Measurements from ENCODE around the gene ENAH.
"Not testable (repeated sequence)": the region's sequence is repeated elsewhere in the genome, so short reads cannot be mapped to it uniquely, and the experiment has no call there.

ENAH gene

DNA sequence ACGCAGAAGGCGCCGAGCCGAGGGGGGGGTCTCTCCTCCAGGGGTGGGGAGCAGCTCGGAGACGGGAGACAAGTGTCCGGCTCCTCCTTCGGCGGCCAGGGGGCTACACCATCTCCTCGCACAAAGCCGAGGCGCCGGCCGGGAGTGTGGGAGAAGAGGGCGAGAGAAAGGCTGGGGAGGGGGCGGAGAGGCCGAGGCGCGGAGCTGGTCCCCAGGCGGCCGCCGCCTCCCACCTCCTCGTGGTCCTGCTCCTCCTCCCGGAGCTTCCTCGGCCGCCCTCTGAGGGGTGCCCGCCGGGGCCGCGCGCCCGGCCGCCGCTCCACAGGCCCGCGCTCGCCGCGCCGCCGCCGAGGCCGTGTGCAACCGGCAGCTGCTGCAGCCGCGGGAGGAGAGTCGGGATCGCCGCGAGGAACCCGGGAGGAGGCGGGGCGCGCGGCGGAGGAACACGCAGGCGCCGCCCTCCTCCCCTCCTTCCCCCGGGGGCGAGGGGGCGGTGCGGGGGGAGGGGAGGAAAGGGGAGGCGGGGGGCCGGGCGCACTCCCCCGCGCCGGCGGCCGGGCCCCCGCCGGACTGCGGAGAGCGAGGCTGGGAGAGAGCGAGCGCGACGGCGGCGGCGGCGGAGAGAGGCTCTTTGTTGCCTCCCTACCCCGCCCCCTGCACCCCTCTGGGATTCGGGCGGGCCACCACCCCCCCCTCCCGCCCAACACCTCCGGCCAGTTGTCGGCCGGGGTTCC lies at the start of gene ENAH:
Gene ENAH, minus strand, starts transcription at position 395 of the 734 bp plus-strand sequence. CDS start 433 bp downstream, outside the sequence.
- peak; percentile 95 for DNase-seq (ENCODE audit: low read depth, low spot score)

DNA sequence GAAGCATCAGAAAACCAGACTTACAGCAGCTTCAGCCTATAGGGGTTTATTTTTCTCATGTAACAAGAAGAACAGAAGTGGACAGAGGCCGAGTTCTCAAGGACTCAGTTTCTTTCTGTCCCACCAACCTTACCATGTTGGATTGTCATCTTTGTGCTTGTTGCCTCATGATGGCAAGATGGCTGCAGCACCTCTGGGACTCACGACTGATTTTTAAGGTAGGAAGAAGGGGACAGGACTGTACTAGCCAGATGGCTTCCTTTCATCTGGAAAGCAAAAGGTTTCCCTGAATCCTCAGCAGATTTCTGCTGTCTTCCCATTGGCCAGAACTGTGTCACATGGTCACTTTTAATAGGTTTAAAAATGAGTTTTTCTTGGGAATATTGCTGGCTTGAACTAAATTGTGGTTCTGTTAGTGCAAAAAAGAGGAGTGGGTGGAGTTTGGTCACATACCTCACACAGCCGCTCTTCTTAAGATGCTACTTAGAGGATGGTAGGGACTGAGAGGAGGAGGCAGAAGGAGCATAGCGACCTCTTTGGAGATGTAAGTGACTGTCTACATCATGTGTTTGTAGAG lies 48.1 kb upstream of the ENAH start:
- DNase-seq (ENCODE audit: low read depth, low spot score): peak; percentile 48

DNA sequence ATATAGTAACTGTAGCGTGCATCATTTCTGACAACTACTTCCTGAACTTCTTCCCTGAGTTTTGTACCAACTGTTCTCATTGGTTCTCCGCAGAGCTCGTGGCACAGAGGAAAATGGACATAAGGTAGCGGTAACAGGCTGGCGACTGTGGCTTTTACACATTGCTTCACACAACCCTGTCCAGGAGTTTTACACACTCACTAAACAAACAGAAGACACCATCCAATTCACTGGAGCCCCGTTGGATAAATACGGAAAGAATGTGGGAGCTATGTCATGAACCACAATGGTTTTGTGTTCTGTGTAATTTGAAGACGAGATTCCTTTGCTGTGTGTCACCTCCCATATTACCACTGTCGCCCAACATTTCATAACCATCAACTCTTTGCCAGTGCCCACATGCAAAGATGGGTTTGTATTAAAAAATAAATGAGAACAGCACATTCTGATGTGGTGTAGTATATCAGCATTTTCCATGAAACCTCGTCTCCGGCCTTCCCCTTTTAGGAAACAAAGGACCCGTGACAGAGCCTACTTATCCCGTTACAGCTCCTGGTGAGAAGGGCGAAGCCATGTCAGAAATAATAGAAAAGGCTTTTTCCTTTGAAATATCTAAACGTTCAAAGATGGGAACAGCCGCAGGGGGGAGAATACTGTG lies 47.4 kb upstream of the ENAH start:
- peak; percentile 98 for DNase-seq (ENCODE audit: low read depth, low spot score)

DNA sequence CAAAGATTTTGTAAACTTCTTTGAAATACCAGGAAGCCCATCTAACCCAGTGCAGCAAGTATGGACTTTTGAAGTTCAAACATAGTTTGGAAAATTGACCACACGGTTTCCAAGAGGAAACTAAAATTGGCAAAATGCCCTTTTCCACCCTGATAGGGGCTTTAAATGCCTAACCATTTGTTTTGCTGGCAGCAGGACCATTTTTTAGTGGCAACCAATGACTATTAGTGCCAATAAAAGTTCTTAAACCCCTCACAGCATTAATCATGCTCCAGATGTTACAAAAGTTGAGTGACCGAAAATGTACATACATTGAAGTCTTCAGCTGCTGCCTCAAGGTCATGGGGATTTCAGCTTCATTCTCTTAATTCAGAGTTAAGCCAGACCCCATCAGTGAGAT lies 46.4 kb upstream of the ENAH start:
- DNase-seq (ENCODE audit: low read depth, low spot score): peak; percentile 56

DNA sequence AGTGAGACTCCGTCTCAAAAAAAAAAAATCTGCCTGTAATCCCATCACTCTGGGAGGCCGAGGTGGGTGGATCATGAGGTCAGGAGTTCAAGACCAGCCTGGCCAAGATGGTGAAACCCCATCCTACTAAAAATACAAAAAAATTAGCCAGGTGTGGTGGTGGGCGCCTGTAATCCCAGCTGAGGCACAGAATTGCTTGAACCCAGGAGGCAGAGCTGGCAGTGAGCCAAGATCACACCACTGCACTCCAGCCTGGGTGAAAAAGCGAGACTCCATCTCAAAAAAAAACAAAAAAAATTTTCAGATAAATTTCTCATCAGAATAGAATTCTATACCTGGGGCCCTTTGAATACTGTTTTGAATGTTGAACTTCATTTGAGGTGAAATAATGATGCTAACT lies 45.3 kb upstream of the ENAH start:
- not testable (repeated sequence) for DNase-seq (ENCODE audit: low read depth, low spot score)

DNA sequence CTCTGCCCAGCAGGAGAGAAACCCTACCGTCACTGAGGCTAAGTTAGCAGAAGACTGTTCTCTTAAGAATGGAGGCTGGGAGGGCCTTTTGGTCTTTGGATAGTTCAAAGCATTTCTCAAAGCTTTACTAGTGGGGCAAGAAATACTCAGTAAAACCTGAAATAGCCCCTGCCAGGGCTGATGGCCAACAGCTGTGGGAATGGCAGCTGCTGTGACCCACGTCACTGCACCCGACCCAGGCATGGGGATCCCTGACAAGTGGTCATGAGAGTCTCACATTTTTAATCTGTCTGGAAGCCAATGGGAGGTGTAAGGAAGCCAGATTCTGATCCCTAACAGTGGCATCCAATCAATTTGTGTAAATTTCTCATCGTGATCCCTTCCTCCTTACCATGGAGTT lies 44.5 kb upstream of the ENAH start:
- no peak for DNase-seq (ENCODE audit: low read depth, low spot score)

DNA sequence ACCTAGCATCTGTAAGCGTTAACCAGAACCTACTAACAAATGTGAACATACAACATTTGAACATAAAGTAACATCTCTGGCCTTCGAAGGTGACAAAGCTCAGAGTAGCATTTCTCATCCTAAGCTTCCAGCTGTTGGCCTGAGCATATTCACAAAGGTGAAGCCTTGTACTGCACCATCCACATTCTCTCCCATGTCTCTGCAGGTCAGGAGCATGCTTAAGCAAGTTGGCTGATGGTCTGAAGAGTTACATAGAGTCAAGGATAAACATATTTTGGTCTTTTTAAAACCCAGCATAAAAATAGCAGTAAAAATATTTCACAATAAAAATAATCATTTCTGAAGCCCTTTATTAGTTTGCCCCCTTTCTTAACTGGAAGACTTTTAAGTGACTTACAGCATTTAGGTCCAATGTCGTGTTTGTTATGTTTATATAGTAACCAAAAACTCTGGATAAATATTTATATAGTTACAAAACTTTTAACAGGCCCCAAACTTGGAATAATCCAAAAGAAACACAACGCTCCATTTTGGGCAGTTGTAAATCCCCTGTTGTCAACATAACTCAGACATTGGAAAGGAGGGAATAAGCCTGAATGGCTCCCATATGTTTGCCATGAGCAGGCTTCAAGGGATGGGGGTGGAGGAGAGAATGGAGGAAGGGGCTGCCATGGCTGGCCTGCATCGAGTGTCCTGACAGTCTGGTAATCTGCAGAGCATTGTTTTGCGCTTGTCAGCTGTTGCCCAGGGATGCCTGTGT lies 42.8 kb upstream of the ENAH start:
- no peak for DNase-seq (ENCODE audit: low read depth, low spot score)

DNA sequence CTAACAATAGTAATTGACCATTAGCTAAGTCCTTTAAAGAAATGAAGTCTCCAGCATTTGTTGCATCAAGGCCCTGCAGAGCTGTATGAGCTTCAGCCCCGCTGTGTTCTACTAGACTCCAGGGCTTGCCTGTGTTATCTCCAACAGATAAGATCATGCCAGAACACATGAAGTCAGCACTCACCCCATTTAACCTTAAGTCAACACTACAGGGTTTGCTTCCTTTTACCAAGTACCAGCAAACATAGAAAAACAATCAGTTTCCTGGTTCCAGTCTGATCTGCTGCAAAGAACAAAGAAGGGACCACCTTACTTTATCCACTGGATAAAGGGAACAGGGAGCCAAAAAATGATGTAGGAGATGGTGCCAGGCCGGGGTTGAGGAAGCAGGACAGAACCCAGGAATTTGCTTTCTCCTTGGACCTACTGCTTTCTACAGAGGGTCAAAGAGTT lies 41.3 kb upstream of the ENAH start:
- DNase-seq (ENCODE audit: low read depth, low spot score): peak; percentile 40

DNA sequence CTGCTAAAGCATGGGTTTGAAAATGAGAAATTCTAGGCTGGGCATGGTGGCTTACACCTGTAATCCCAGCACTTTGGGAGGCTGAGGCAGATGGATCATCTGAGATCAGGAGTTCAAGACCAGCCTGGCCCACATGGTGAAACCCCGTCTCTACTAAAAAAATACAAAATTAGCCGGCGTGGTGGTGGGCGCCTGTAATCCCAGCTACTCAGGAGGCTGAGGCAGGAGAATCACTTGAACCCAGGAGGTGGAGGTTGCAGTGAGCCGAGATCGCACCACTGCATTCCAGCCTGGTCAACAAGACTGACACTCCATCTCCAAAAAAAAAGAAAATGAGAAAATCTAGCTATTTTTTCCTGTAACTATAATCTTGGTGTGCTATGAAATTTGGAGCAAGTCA lies 40.8 kb upstream of the ENAH start:
- not testable (repeated sequence) for DNase-seq (ENCODE audit: low read depth, low spot score)

DNA sequence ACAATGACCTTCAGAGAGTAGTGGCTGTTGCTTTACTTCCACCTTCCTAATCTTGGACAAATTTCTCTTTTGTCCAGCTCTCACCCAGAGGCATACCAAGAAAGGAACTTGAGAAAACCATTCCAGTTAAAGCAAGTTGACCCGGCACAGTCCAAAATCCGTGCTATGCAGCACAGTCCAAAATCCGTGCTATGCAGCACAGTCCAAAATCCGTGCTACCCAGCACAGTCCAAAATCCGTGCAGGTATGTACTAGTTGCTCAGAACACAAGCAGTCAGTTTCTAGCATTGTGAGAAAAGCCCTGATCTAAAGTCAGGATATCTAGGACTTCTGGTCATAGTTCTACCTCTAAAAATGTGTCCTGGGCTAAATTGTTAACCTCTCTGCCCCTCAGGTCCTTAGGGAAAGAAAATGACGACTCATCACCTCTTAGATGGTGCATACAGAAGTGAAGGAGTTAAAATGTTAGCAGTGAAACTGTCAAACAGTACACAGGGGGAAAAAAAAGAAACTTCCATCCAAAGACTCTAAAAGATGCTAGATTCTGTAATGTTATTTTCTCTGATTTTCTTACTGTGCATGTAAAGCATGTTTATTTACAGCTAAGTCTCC lies 40.3 kb upstream of the ENAH start:
- DNase-seq (ENCODE audit: low read depth, low spot score): no peak

DNA sequence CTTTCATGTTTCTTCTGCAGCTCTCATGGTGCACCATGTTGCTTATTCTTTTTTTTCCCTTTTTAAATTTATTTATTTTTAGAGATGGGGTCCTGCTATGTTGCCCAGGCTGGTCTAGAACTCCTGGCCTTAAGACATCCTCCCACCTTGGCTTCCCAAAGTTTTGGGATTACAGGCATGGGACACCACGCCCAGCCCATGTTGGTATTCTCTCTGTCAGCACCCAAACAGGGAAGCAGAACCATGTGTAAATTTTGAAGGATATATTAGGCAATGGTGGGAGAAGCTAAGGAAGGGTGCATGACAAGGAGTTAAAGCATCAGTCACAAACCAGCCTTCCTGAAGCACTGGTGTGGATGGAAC lies 39.6 kb upstream of the ENAH start:
- DNase-seq (ENCODE audit: low read depth, low spot score): no peak

DNA sequence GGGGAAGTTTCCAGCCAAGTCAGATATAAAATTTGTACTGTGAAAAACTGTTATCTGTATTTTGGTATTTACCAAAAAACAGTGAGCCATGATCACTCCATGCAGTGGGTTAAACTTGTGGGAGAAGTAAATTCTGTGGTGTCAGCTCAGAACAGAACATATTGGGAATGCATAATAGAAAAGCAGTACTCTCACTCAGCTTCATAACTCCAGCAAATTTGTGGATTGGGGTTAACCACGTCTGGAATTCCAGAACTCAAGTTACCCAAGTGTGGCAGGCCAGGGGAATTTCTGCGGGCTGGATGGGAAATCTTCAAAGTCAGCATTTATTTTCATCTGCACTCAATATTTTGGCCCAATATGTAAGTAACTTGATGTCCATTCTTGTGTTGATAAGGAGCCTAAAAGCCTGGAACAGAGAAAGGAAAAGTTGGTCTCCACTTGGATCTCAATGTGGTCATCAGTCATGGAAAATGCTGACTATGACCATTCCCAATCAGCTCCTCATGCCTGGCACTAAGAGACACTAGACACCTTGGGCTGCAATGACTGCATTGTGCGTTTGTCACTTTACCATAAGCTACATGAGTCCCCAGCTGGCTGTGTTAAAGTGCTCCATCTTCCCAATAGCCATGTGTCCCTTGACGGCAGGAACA lies 39.1 kb upstream of the ENAH start:
- peak; percentile 95 for DNase-seq (ENCODE audit: low read depth, low spot score)

DNA sequence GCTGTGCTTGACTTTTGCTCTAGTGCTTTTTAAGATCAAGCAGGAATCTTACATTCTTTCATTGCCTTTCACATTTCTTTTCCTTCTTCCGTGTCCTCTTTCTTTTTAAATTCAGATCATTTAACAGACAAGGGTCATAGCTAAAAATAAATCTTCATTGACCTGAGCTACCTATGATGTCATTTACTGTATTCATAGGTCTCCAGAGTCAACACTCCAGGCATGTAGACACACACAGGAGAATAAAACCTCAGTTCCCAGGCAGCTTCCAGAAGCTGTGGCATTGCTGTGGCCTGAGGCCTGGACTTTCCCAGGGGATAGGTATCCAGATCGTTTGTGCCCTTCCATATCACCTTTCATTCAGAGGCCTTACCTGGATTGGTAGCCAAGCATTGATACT lies 38.5 kb upstream of the ENAH start:
- DNase-seq (ENCODE audit: low read depth, low spot score): peak; percentile 91

DNA sequence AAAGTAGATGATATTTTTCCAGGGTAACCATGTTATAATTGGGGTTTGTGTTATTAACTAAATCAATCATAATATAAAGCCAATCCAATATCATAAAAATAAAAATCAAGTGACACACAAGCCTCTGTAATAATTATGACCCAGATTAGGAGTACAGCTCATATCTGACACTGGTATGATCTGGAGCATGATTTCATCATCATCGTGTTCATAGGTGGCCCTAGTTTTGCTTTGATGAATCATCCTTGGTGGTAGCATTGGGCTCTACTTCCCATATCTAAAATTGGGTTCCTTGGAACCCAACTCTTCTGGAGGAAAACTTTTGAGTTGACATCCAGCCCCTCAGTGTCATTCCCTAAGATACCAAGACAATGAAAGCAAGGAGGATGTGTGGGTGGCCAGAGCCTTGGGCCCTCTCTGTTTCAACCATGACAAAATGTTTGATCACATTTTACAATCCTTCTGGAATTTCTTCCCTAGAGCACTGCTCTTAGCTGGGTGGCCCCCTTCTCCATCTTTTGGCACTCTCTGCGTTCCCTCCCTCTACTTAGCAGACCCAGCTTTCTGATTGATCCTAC lies 37.0 kb upstream of the ENAH start:
- DNase-seq (ENCODE audit: low read depth, low spot score): no peak

DNA sequence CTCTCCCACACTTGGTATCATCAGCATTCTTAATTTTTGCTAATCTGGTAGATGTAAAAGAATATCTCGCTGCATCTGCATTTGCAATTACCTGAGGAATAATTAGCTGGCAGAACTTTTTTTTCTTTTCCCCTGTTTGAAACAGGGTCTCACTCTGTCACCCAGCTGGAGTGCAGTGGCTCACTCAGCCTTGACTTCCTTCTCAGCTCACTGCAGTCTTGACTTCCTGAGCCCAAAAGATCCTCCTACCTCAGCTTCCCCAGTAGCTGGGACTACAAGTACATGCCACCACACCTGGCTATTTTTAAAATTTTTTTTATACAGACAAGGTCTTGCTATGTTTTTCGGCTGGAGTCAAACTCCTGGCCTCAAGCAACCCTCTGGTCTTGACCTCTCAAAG lies 35.4 kb upstream of the ENAH start:
- DNase-seq (ENCODE audit: low read depth, low spot score): no peak

DNA sequence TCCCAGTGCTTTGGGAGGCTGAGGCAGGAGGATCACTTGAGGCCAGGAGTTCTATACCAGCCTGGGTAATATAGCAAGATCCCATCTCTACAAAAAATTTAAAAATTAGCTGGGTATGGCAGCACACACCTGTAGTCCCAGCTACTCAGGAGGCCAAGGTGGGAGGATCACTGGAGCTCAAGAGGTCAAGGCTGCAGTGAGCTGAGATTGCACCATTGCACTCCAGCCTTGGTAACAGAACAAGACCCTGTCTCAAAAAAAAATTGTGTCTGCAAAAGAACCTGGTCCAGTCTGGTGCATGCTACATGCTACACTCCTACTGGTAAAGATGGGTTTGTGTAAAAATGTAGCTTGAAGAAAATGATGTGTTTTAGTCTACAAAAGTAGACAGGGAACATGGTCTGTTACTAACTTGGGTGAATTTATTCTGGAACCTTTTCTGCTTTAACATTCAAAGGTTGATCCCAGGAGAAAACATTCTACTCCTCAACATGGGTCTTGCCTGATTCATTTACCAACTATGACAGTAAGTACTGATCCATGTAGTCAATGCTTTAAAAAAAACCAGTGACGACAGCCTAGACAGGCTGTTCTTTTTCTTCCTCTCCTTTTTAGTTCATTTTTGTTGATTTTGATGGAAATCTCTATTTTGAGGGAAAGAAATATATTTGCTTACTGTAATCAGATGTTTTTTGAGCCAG lies 32.7 kb upstream of the ENAH start:
- DNase-seq (ENCODE audit: low read depth, low spot score): no peak

DNA sequence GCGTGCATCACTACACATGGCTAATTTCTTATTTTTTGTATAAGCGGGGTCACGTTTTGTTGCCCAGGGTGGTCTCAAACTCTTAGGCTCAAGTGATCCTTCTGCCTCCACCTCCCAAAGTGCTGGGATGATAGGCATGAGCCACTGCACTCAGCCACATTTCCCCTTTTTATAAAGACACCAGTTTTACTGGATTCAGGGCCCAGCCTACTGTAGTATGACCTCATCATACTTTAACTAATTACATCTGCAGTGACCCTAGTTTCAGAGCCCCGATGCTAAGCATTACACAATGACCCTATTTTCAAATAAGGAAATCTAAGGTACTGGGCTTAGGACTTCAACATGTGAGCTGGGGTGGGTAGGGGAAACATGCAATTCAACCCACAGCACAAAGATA lies 31.8 kb upstream of the ENAH start:
- no peak for DNase-seq (ENCODE audit: low read depth, low spot score)

DNA sequence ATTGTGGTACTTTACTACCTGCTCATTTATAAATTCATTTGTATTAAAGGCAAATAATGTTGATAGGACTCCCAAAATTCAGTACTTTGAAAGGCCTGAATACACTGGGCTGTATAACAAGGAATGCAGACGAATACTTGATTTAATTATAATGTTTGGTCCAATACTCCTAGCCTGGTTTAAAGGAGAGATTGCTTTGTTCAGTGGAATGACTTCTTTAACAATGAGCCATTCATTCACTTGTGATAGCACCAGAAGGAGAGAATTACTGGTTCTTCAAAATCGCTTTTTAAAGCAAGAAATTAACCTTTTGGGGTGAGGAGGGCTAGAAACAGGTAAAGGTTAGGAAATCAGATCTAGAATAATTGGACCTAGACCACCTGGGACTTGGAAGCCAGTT lies 28.3 kb upstream of the ENAH start:
- DNase-seq (ENCODE audit: low read depth, low spot score): no peak

DNA sequence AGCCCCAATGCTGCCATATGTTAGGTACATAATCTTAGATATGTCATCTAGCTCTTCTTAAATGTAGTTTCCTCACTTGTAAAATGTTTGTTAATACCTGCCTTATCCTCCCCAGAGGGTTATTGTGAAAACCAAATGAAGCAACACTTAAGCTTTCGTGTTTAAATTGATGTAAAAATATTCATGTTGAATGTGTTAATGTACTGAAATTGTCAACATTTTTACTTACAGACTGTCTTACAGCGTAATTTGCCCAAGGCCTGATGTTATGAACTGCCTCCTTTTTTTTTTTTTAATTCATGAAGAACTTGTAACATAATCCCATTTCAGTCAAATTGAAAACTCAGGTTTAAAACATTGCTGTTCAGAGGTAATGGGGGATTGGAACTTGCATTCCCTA lies 25.6 kb upstream of the ENAH start:
- no peak for DNase-seq (ENCODE audit: low read depth, low spot score)

DNA sequence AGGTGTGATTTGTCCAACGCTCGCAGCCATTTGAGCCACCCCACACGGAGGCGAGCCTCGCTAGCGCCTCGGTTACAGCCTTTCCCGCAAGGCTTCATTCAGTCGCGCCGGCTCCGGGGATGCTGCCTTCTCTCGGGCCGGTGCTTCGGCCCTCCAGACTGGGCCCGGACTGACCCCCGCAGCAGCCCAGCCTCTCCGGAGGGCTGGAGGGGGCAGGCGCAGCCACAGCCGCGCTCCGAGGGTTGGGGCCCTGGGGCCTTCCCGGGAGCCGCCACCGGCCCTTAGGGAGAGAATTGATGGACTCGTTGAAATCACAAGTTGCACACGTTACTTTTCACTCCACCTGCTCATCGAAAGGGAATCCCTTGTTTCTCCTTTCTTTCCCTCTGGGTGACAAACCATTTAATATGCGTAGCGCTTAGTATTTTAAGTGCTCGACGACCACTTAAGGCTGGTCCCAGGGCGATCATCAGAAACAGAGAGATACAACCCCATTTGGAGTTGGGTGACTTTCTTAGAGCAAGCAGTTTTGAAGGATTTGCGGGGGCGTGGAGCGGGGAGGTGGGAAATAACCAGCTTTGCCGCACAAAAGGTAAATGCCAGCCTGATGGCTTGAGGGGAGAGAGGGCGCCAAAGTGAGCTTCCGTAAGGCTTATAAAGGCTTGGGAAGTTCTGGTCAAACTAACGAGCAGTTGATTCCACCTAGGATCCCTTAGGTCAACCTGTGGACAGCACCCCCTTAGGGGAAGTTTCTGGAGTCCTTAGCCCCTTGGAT lies 24.6 kb upstream of the ENAH start:
- peak; percentile 46 for DNase-seq (ENCODE audit: low read depth, low spot score)
